ENCODE results near the gene IFI6. TPM values are rescaled to one million over a fixed set of nuclear protein-coding genes. Genes with fewer than 3 reads are reported as not detected.

Gene IFI6
- total RNA-seq, 4 donors from 2014 or later: 1.2 to 28.1 (median 14.2) TPM

GRCh38 chr1:27647328-27647727 lies 24.7 kb downstream of the IFI6 start:
- TF ChIP-seq CTCF (IDR thresholded peaks at IDR 0.05) (no peak), POLR2AphosphoS5 (IDR thresholded peaks at IDR 0.05) (no peak), EP300 (IDR thresholded peaks at IDR 0.05; ENCODE audit: low read depth) (no peak), POLR2A (IDR thresholded peaks at IDR 0.05) (no peak)
- no peak for DNase-seq
- no peaks in the 10 kb centered on the region for H3K36me3 ChIP-seq
- 87 to 90% methylated on average over 2 to 5 of the region's 5 CpGs for WGBS, 2 donors (ENCODE audit: low coverage in 1 of 2)
- peaks cover 0 to 10% (median 3%) of the 10 kb centered on the region in 4 donors for H3K4me1 ChIP-seq
- intact Hi-C loops (cut with DNase I; ENCODE audit: low total_unique reads): no loop called here
- no peaks in the 10 kb centered on the region for H3K27me3 ChIP-seq
- H3K9me3 ChIP-seq: no peaks in the 10 kb centered on the region
- in situ Hi-C loops (cut with MboI; ENCODE audit: low pct_ligation_motif_present in 1 of 4, low pct_unique_long_range_greater_than_20kb in 1 of 4, low sequenced_read_pairs in 3 of 4): no loop called here
- H3K27ac ChIP-seq: no peak overlapping the region
- H3K4me3 ChIP-seq: no peak overlapping the region

DNA sequence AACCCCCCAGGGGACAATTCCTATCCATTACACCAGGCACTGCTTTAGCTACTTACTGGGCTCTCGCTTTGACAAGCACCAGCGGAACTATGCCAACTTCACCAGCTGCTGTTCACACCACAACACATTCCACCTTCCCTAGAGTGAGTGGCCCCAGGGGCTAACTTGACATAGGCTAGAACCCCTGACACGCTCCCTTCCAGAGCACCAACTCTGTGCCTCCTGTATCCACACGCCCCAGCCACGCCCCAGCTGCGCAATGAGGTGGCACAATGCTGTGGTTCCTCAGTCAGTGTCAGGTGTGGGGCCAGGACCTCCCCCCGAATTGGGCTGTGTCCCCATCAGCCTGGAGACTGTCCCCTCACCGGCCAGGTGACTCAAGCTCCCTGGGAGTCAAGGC lies 25.3 kb downstream of the IFI6 start:
- no peak for DNase-seq
- Histone ChIP-seq H3K9me3 (no peaks in the 10 kb centered on the region), H3K4me3 (no peak overlapping the region), H3K27ac (no peak overlapping the region), H3K4me1 (peaks cover 0 to 10% (median 3%) of the 10 kb centered on the region in 4 donors), H3K36me3 (no peaks in the 10 kb centered on the region), H3K27me3 (no peaks in the 10 kb centered on the region)
- TF ChIP-seq CTCF (IDR thresholded peaks at IDR 0.05) (no peak), POLR2A (IDR thresholded peaks at IDR 0.05) (no peak), EP300 (IDR thresholded peaks at IDR 0.05; ENCODE audit: low read depth) (no peak)
- intact Hi-C loops (cut with DNase I; ENCODE audit: low total_unique reads): no loop called here
- in situ Hi-C loops (cut with MboI; ENCODE audit: low pct_ligation_motif_present in 1 of 4, low pct_unique_long_range_greater_than_20kb in 1 of 4, low sequenced_read_pairs in 3 of 4): no loop called here
- WGBS, 2 donors (ENCODE audit: low coverage in 1 of 2): 83% methylated on average over 8 of the region's 8 CpGs; no CpG with 5 or more reads in 1 of the 2 donors

DNA sequence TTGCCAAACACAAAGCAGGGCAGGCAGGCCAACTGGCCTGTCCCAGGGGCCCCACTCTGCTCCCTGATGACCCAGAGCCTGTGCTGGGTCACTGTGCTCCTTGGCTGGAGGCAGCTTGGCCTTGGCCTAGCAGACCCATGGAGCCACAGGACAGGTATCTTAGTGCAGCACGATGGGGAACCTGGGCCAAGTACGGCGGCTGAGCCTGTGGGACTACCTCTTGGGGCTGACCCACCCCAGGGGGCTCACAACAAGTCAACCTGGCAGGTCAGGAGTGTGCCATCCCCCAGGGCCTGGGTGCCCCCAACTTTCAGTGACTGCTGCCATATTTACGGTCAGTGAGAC lies 26.9 kb downstream of the IFI6 start:
- Histone ChIP-seq H3K4me3 (no peak overlapping the region), H3K9me3 (no peaks in the 10 kb centered on the region), H3K27me3 (no peaks in the 10 kb centered on the region), H3K27ac (no peak overlapping the region), H3K4me1 (peaks cover 0 to 1% (median under 1%) of the 10 kb centered on the region in 4 donors), H3K36me3 (no peaks in the 10 kb centered on the region)
- in situ Hi-C loops (cut with MboI; ENCODE audit: low pct_ligation_motif_present in 1 of 4, low pct_unique_long_range_greater_than_20kb in 1 of 4, low sequenced_read_pairs in 3 of 4): no loop called here
- intact Hi-C loops (cut with DNase I; ENCODE audit: low total_unique reads): no loop called here
- no peak for TF ChIP-seq POLR2AphosphoS5 (IDR thresholded peaks at IDR 0.05)
- TF ChIP-seq CTCF (IDR thresholded peaks at IDR 0.05): no peak
- TF ChIP-seq EP300 (IDR thresholded peaks at IDR 0.05; ENCODE audit: low read depth): no peak
- no peak for TF ChIP-seq POLR2A (IDR thresholded peaks at IDR 0.05)
- WGBS, 2 donors (ENCODE audit: low coverage in 1 of 2): 100% methylated on average over 1 of the region's 4 CpGs; no CpG with 5 or more reads in 1 of the 2 donors
- DNase-seq: no peak

- intact Hi-C loops (cut with DNase I; ENCODE audit: low total_unique reads): no loop called here
- 88 to 91% methylated on average over 4 to 5 of the region's 5 CpGs for WGBS, 2 donors (ENCODE audit: low coverage in 1 of 2)
- Histone ChIP-seq H3K27me3 (no peaks in the 10 kb centered on the region), H3K4me1 (no peaks in the 10 kb centered on the region), H3K36me3 (no peaks in the 10 kb centered on the region), H3K4me3 (no peak overlapping the region), H3K27ac (no peak overlapping the region), H3K9me3 (no peaks in the 10 kb centered on the region)
- TF ChIP-seq EP300 (IDR thresholded peaks at IDR 0.05; ENCODE audit: low read depth) (no peak), POLR2AphosphoS5 (IDR thresholded peaks at IDR 0.05) (no peak), CTCF (IDR thresholded peaks at IDR 0.05) (no peak), POLR2A (IDR thresholded peaks at IDR 0.05) (no peak)
- no peak for DNase-seq
- in situ Hi-C loops (cut with MboI; ENCODE audit: low pct_ligation_motif_present in 1 of 4, low pct_unique_long_range_greater_than_20kb in 1 of 4, low sequenced_read_pairs in 3 of 4): no loop called here
Measured at GRCh38 chr1:27644369-27645070, 27.5 kb downstream of the IFI6 start.
